HG03342 (cell line): ENCODE data around the gene CPNE2.
A peak's percentile ranks its signal among the peaks of the same experiment; 100 is the strongest.
"Not testable (repeated sequence)": the region's sequence is repeated elsewhere in the genome, so short reads cannot be mapped to it uniquely, and the experiment has no call there.

Experiments used
- ATAC-seq: cut with Tn5 transposase; IDR thresholded peaks from one replicate; pipeline ENCODE4 v1.9.1; 2021; ENCODE audit warnings: mild to moderate bottlenecking, moderate library complexity; ENCODE audit not compliant: unreplicated experiment

CPNE2 gene

GRCh38 chr16:57069053-57069452, 23.3 kb upstream of the CPNE2 start:
- ATAC-seq: no peak

GRCh38 chr16:57069635-57070370, 22.6 kb upstream of the CPNE2 start:
- no peak for ATAC-seq

- no peak for ATAC-seq
These were observed 22.0 kb upstream of the CPNE2 start for GRCh38 chr16:57070424-57070823.

- ATAC-seq: not testable (repeated sequence)
These were observed 21.2 kb upstream of the CPNE2 start for GRCh38 chr16:57071081-57071732.

GRCh38 chr16:57071831-57072582, 20.4 kb upstream of the CPNE2 start:
- ATAC-seq: no peak

GRCh38 chr16:57072616-57073275, 19.6 kb upstream of the CPNE2 start:
- no peak for ATAC-seq

GRCh38 chr16:57077714-57078113, 14.7 kb upstream of the CPNE2 start:
- no peak for ATAC-seq

- no peak for ATAC-seq
These were observed 10.6 kb upstream of the CPNE2 start for GRCh38 chr16:57081744-57082143.

GRCh38 chr16:57082664-57083063, 9.7 kb upstream of the CPNE2 start:
- ATAC-seq: no peak

GRCh38 chr16:57083485-57084126, 8.8 kb upstream of the CPNE2 start:
- ATAC-seq: no peak

GRCh38 chr16:57084257-57084770, 8.1 kb upstream of the CPNE2 start:
- peak; percentile 65 for ATAC-seq

- no peak for ATAC-seq
These were observed 7.4 kb upstream of the CPNE2 start for GRCh38 chr16:57084996-57085395.

GRCh38 chr16:57087003-57087402, 5.4 kb upstream of the CPNE2 start:
- no peak for ATAC-seq

GRCh38 chr16:57089406-57089805, 3.0 kb upstream of the CPNE2 start:
- no peak for ATAC-seq

- ATAC-seq: no peak
These were observed 996 bp upstream of the CPNE2 start for GRCh38 chr16:57091200-57091974.

- ATAC-seq: peak; percentile 34
These were observed 516 bp downstream of the CPNE2 start for GRCh38 chr16:57092786-57093411.

- no peak for ATAC-seq
These were observed 1.5 kb downstream of the CPNE2 start for GRCh38 chr16:57093666-57094564.

GRCh38 chr16:57094911-57095310, 2.5 kb downstream of the CPNE2 start:
- ATAC-seq: no peak
